ENCODE results near the gene CHDH. TPM values are rescaled to one million over a fixed set of nuclear protein-coding genes. Genes with fewer than 3 reads are reported as not detected.
A peak's percentile ranks its signal among the peaks of the same experiment; 100 is the strongest.

CHDH gene
- total and polyA plus RNA-seq, 5 experiments from 2014 or later, result 0.04 to 0.25 (median 0.25) TPM; not detected in 2

GRCh38 chr3:53833700-53834099 lies 12.5 kb downstream of the CHDH start:
- Mint-ChIP-seq H3K27ac (no peak overlapping the region), H3K36me3 (no peaks in the 10 kb centered on the region), H3K9me3 (no peaks in the 10 kb centered on the region), H3K4me3 (no peak overlapping the region), H3K27me3 (peaks cover 0 to 10% (median 3%) of the 10 kb centered on the region in 5 donors), H3K4me1 (peaks cover 0 to 2% (median under 1%) of the 10 kb centered on the region in 4 donors)
- no peak for ATAC-seq
- POLR2A ChIA-PET, result no interaction called here
- DNase-seq, result no peak

- no peaks in the 10 kb centered on the region for H3K9me3 Mint-ChIP-seq
- peaks cover 0 to 2% (median under 1%) of the 10 kb centered on the region in 4 donors for H3K4me1 Mint-ChIP-seq
- no peaks in the 10 kb centered on the region for H3K36me3 Mint-ChIP-seq
- H3K27me3 Mint-ChIP-seq, result peaks cover 0 to 4% (median 2%) of the 10 kb centered on the region in 5 donors
- H3K4me3 Mint-ChIP-seq, result no peak overlapping the region
- H3K27ac Mint-ChIP-seq, result no peak overlapping the region
- ATAC-seq (no peak), DNase-seq (no peak)
- POLR2A ChIA-PET, result no interaction called here
These were observed 13.1 kb downstream of the CHDH start for GRCh38 chr3:53833053-53833645.

- Mint-ChIP-seq H3K9me3 (no peaks in the 10 kb centered on the region), H3K27me3 (peaks cover 0 to 2% (median 0%) of the 10 kb centered on the region in 5 donors)
These were observed 15.3 kb downstream of the CHDH start for GRCh38 chr3:53830944-53831343.

GRCh38 chr3:53829605-53830004 lies 16.6 kb downstream of the CHDH start:
- Mint-ChIP-seq H3K27ac (no peak overlapping the region), H3K4me3 (no peak overlapping the region), H3K9me3 (no peaks in the 10 kb centered on the region), H3K27me3 (peaks cover 0 to 3% (median 0%) of the 10 kb centered on the region in 5 donors), H3K36me3 (no peaks in the 10 kb centered on the region), H3K4me1 (peaks cover 0 to 2% (median 0%) of the 10 kb centered on the region in 4 donors)
- ATAC-seq, result no peak
- POLR2A ChIA-PET, result no interaction called here
- no peak for DNase-seq

More at GRCh38 chr3:53830944-53831343, 15.3 kb downstream of the CHDH start:
- POLR2A ChIA-PET, result no interaction called here
- no peaks in the 10 kb centered on the region for H3K36me3 Mint-ChIP-seq
- peaks cover 0 to 2% (median 0%) of the 10 kb centered on the region in 4 donors for H3K4me1 Mint-ChIP-seq
- H3K27ac Mint-ChIP-seq, result peak overlapping the region in 1 of 10 donors; percentile 63
- no peak for DNase-seq
- no peak overlapping the region for H3K4me3 Mint-ChIP-seq
- no peak for ATAC-seq

- peaks cover 0 to 2% (median 0%) of the 10 kb centered on the region in 4 donors for H3K4me1 Mint-ChIP-seq
- no peaks in the 10 kb centered on the region for H3K36me3 Mint-ChIP-seq
- no peaks in the 10 kb centered on the region for H3K9me3 Mint-ChIP-seq
- H3K27me3 Mint-ChIP-seq, result peaks cover 0 to 3% (median 0%) of the 10 kb centered on the region in 5 donors
- no peak overlapping the region for H3K27ac Mint-ChIP-seq
- ATAC-seq (no peak), DNase-seq (no peak)
- H3K4me3 Mint-ChIP-seq, result no peak overlapping the region
- POLR2A ChIA-PET, result no interaction called here
These were observed 17.6 kb downstream of the CHDH start for GRCh38 chr3:53828581-53828980.

GRCh38 chr3:53826048-53826447 lies 20.2 kb downstream of the CHDH start:
- no peak overlapping the region for H3K4me3 Mint-ChIP-seq
- no peak overlapping the region for H3K27ac Mint-ChIP-seq
- H3K9me3 Mint-ChIP-seq, result no peaks in the 10 kb centered on the region
- H3K36me3 Mint-ChIP-seq, result no peaks in the 10 kb centered on the region
- ATAC-seq (no peak), DNase-seq (no peak)
- POLR2A ChIA-PET, result no interaction called here
- H3K4me1 Mint-ChIP-seq, result no peaks in the 10 kb centered on the region
- peaks cover 0 to 3% (median 0%) of the 10 kb centered on the region in 5 donors for H3K27me3 Mint-ChIP-seq

GRCh38 chr3:53824795-53825194 lies 21.4 kb downstream of the CHDH start:
- H3K27me3 Mint-ChIP-seq, result peaks cover 0 to 3% (median 0%) of the 10 kb centered on the region in 5 donors
- no peaks in the 10 kb centered on the region for H3K4me1 Mint-ChIP-seq
- ATAC-seq (no peak), DNase-seq (no peak)
- no peaks in the 10 kb centered on the region for H3K9me3 Mint-ChIP-seq
- H3K36me3 Mint-ChIP-seq, result no peaks in the 10 kb centered on the region
- H3K4me3 Mint-ChIP-seq, result no peak overlapping the region
- POLR2A ChIA-PET, result no interaction called here
- H3K27ac Mint-ChIP-seq, result no peak overlapping the region

- H3K27ac Mint-ChIP-seq, result no peak overlapping the region
- no peaks in the 10 kb centered on the region for H3K36me3 Mint-ChIP-seq
- H3K4me3 Mint-ChIP-seq, result no peak overlapping the region
- no peaks in the 10 kb centered on the region for H3K9me3 Mint-ChIP-seq
- peaks cover 0 to 3% (median 0%) of the 10 kb centered on the region in 5 donors for H3K27me3 Mint-ChIP-seq
- POLR2A ChIA-PET, result no interaction called here
- no peak for DNase-seq
- H3K4me1 Mint-ChIP-seq, result no peaks in the 10 kb centered on the region
- no peak for ATAC-seq
These were observed 22.1 kb downstream of the CHDH start for GRCh38 chr3:53823956-53824657.

GRCh38 chr3:53823026-53823955 lies 22.9 kb downstream of the CHDH start:
- peaks cover 0 to 6% (median 0%) of the 10 kb centered on the region in 5 donors for H3K27me3 Mint-ChIP-seq
- DNase-seq (no peak), ATAC-seq (no peak)
- POLR2A ChIA-PET, result no interaction called here
- H3K4me1 Mint-ChIP-seq, result no peaks in the 10 kb centered on the region
- H3K27ac Mint-ChIP-seq, result no peak overlapping the region
- H3K36me3 Mint-ChIP-seq, result no peaks in the 10 kb centered on the region
- no peak overlapping the region for H3K4me3 Mint-ChIP-seq
- H3K9me3 Mint-ChIP-seq, result no peaks in the 10 kb centered on the region

GRCh38 chr3:53822331-53822741 lies 23.9 kb downstream of the CHDH start:
- Mint-ChIP-seq H3K4me1 (no peaks in the 10 kb centered on the region), H3K27ac (no peak overlapping the region), H3K36me3 (no peaks in the 10 kb centered on the region), H3K27me3 (peaks cover 0 to 10% (median 3%) of the 10 kb centered on the region in 5 donors), H3K9me3 (no peaks in the 10 kb centered on the region), H3K4me3 (no peak overlapping the region)
- DNase-seq (no peak), ATAC-seq (no peak)
- POLR2A ChIA-PET, result no interaction called here

- ATAC-seq, result no peak
- H3K27me3 Mint-ChIP-seq, result peaks cover 0 to 12% (median 3%) of the 10 kb centered on the region in 5 donors
- no peaks in the 10 kb centered on the region for H3K4me1 Mint-ChIP-seq
- no peaks in the 10 kb centered on the region for H3K36me3 Mint-ChIP-seq
- no peak overlapping the region for H3K27ac Mint-ChIP-seq
- H3K4me3 Mint-ChIP-seq, result no peak overlapping the region
- POLR2A ChIA-PET, result no interaction called here
- no peak for DNase-seq
- no peaks in the 10 kb centered on the region for H3K9me3 Mint-ChIP-seq
These were observed 24.5 kb downstream of the CHDH start for GRCh38 chr3:53821631-53822121.

- no peak overlapping the region for H3K27ac Mint-ChIP-seq
- H3K9me3 Mint-ChIP-seq, result no peaks in the 10 kb centered on the region
- no peaks in the 10 kb centered on the region for H3K36me3 Mint-ChIP-seq
- H3K27me3 Mint-ChIP-seq, result peaks cover 0 to 12% (median 3%) of the 10 kb centered on the region in 5 donors
- ATAC-seq, result no peak
- H3K4me3 Mint-ChIP-seq, result no peak overlapping the region
- no peak for DNase-seq
- POLR2A ChIA-PET, result no interaction called here
- no peaks in the 10 kb centered on the region for H3K4me1 Mint-ChIP-seq
These were observed 25.3 kb downstream of the CHDH start for GRCh38 chr3:53820756-53821580.
